HepG2 (cell line): Measurements from ENCODE around the gene THOC6. TPM values are rescaled to one million over a fixed set of nuclear protein-coding genes. Genes with fewer than 3 reads are reported as not detected.
A peak's percentile ranks its signal among the peaks of the same experiment; 100 is the strongest.

Experiments used
- JUNB ChIP-seq: sonication (generic); formaldehyde crosslinking; IDR thresholded peaks from 2 replicates; pipeline ENCODE4 v1.8.0; 2022; ENCODE audit warnings: missing genetic modification reagents, mild to moderate bottlenecking, borderline replicate concordance
- KLF15 ChIP-seq: sonication (generic); formaldehyde crosslinking; IDR thresholded peaks from 2 replicates; pipeline ENCODE4 v1.8.1; 2023; ENCODE audit warnings: borderline replicate concordance, mild to moderate bottlenecking, inconsistent platforms, missing genetic modification reagents, mixed read lengths
- MAZ ChIP-seq, 2 experiments: sonication (generic) in 1 of 2; formaldehyde crosslinking in 1 of 2; IDR thresholded peaks; 2 replicates each; pipeline versions ENCODE4 v1.5.0 to v1.6.1; 2012 to 2020; ENCODE audit warnings: low read depth in 2 of 2, mild to moderate bottlenecking in 2 of 2, borderline replicate concordance in 1 of 2, improper control_type of control experiment in 1 of 2, low read length in 1 of 2, missing genetic modification reagents in 1 of 2, moderate library complexity in 1 of 2
- MTF1 ChIP-seq: sonication (generic); formaldehyde crosslinking; IDR thresholded peaks from 2 replicates; pipeline ENCODE4 v1.5.0; 2020; ENCODE audit warnings: missing genetic modification reagents
- NR2C2 ChIP-seq: sonication (generic); formaldehyde crosslinking; IDR thresholded peaks from 2 replicates; pipeline ENCODE4 v1.4.0; 2020; ENCODE audit warnings: missing genetic modification reagents, mild to moderate bottlenecking, moderate library complexity, borderline replicate concordance
- POLR2AphosphoS5 ChIP-seq: IDR thresholded peaks from 2 replicates; pipeline ENCODE4 v1.6.1; 2012; ENCODE audit warnings: low read depth, low read length
- SIN3A ChIP-seq: IDR thresholded peaks from 2 replicates; pipeline ENCODE4 v1.6.1; 2011; ENCODE audit warnings: low read depth, mild to moderate bottlenecking, control low read depth, low read length, borderline replicate concordance
- SYNCRIP ChIP-seq: fragments of 200-400 bp; formaldehyde crosslinking; IDR thresholded peaks from 2 replicates; pipeline ENCODE4 v1.6.1; 2018; ENCODE audit warnings: mild to moderate bottlenecking, low read depth, low read length; ENCODE audit not compliant: insufficient read depth
- TMF1 ChIP-seq: sonication (generic); formaldehyde crosslinking; IDR thresholded peaks from 2 replicates; pipeline ENCODE4 v1.8.1; 2022; ENCODE audit warnings: low read depth, missing genetic modification reagents
- ZBTB3 ChIP-seq: sonication (generic); formaldehyde crosslinking; IDR thresholded peaks from 2 replicates; pipeline ENCODE4 v1.4.0; 2020; ENCODE audit warnings: low read depth, mild to moderate bottlenecking, moderate library complexity, missing genetic modification reagents, borderline replicate concordance
- ZNF264 ChIP-seq: sonication (generic); formaldehyde crosslinking; IDR thresholded peaks from 2 replicates; pipeline ENCODE4 v1.4.0; 2020; ENCODE audit warnings: missing genetic modification reagents
- ZNF292 ChIP-seq: sonication (generic); formaldehyde crosslinking; IDR thresholded peaks from 2 replicates; pipeline ENCODE4 v1.8.1; 2022; ENCODE audit warnings: mild to moderate bottlenecking, low read depth, missing genetic modification reagents, borderline replicate concordance
- ZNF343 ChIP-seq: sonication (generic); formaldehyde crosslinking; IDR thresholded peaks from 2 replicates; pipeline ENCODE4 v1.4.0; 2020; ENCODE audit warnings: mild to moderate bottlenecking, missing genetic modification reagents
- ZNF367 ChIP-seq: sonication (generic); formaldehyde crosslinking; IDR thresholded peaks from 2 replicates; pipeline ENCODE4 v1.4.0; 2020; ENCODE audit warnings: missing genetic modification reagents, borderline replicate concordance
- ZNF569 ChIP-seq: sonication (generic); formaldehyde crosslinking; IDR thresholded peaks from 2 replicates; pipeline ENCODE4 v1.5.0; 2020; ENCODE audit warnings: mild to moderate bottlenecking, missing genetic modification reagents, moderate library complexity, borderline replicate concordance
- ZNF619 ChIP-seq: sonication (generic); formaldehyde crosslinking; IDR thresholded peaks from 2 replicates; pipeline ENCODE4 v1.4.0; 2020; ENCODE audit warnings: mild to moderate bottlenecking, missing genetic modification reagents
- ZNF75D ChIP-seq: sonication (generic); formaldehyde crosslinking; IDR thresholded peaks from 2 replicates; pipeline ENCODE4 v1.8.1; 2023; ENCODE audit warnings: missing genetic modification reagents, mild to moderate bottlenecking, borderline replicate concordance
- ZNF775 ChIP-seq: sonication (generic); formaldehyde crosslinking; IDR thresholded peaks from 2 replicates; pipeline ENCODE4 v1.4.0; 2020; ENCODE audit warnings: missing genetic modification reagents, mild to moderate bottlenecking, moderate library complexity, borderline replicate concordance
- ZZZ3 ChIP-seq: sonication (generic); formaldehyde crosslinking; IDR thresholded peaks from 2 replicates; pipeline ENCODE4 v1.4.0; 2020; ENCODE audit warnings: missing genetic modification reagents, mild to moderate bottlenecking, borderline replicate concordance
- polyA plus RNA-seq, 8 experiments: library from polyadenylated mRNA; depleted of rRNA in 3 of 8; stranded (reverse) in 7 of 8; unstranded in 1 of 8; fragments of >200 nt; fragmentation: Illumina TruSeq in 4 of 8; extraction: Trizol in 4 of 8; gene quantifications; 2 replicates each; pipeline versions ENCODE4 v1.2.1 to v1.2.3, GENCODE V29; 2011 to 2016; ENCODE audit warnings: low read depth in 4 of 8, missing spikeins in 1 of 8, mixed read lengths in 1 of 8; ENCODE audit not compliant: insufficient read depth in 1 of 8
- total RNA-seq, 5 experiments: library from RNA; depleted of rRNA; stranded (reverse); fragments of >200 nt; fragmentation: Illumina TruSeq; extraction: Trizol; gene quantifications; 2 replicates each; pipeline ENCODE4 v1.2.3, GENCODE V29; 2016; ENCODE audit warnings: low read depth in 1 of 5
- TF ChIP-seq, protein P1 (sequence below): sonication (generic); formaldehyde crosslinking; IDR thresholded peaks from 2 replicates; pipeline ENCODE4 v1.4.0; 2020; ENCODE audit warnings: missing genetic modification reagents
- TF ChIP-seq, protein P2 (sequence below): sonication (generic); formaldehyde crosslinking; IDR thresholded peaks from 2 replicates; pipeline ENCODE4 v1.4.0; 2020; ENCODE audit warnings: missing genetic modification reagents, borderline replicate concordance
- TF ChIP-seq, protein P3 (sequence below): sonication (generic); formaldehyde crosslinking; IDR thresholded peaks from 2 replicates; pipeline ENCODE4 v1.4.0; 2020; ENCODE audit warnings: missing genetic modification reagents, mild to moderate bottlenecking, borderline replicate concordance
- TF ChIP-seq, protein P4 (sequence below): IDR thresholded peaks from 2 replicates; pipeline ENCODE4 v1.6.1; 2016; ENCODE audit warnings: missing genetic modification reagents, missing compliant biosample characterization

Gene THOC6
- total and polyA plus RNA-seq, 2 of the 13 experiments (the other 11 are each of a cell fraction or from before 2014, with no cell fraction given), result 32.1 to 37.0 TPM

DNA sequence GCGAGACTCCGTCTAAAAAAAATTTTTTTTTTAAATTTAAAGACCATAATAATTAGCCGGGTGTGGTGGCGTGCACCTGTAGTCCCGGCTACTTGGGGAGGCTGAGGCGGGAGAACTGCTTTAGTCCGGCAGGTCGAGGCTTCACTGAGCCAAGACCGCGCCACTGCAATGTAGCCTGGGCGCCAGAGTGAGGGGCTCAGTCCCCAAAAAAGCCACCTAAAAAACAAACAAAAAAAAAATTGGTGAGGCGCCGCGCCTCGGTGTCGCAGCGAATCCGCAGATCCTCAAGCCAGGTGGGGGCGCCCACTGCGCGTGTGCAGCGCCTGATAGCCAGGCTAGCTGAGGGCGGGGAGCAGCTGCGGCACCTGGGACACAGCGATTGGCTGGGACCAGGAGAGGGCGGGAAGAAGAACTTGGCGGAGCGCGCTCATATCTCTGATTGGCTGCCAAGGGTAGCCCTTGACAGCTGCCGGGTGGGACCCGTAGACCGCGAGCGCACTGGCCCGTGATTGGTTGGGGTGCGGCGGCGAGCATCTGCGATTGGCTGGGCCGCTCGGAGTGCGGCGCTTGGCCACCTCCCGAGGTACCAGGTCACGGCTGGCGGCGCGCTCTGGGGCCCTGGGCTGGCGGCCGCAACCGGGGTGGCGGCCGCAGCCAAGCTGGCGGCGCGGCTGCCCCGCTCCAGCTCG is 20.1 kb upstream of the THOC6 start (continued):
- TF ChIP-seq ZZZ3 (CRISPR knock-in tag) (no peak), MTF1 (no peak), KLF15 (CRISPR knock-in tag) (no peak; the same call in 1 of the 2 replicates), NR2C2 (CRISPR knock-in tag) (no peak), JUNB (no peak), SYNCRIP (no peak), MAZ (IDR thresholded peaks at IDR 0.05; ENCODE audit: borderline replicate concordance, low read depth, low read length) (peak; percentile 36; the same call in 1 of the 2 replicates), MAZ (CRISPR knock-in tag; IDR thresholded peaks at IDR 0.05; ENCODE audit: low read depth) (peak; percentile 85), ZNF775 (no peak), ZNF569 (CRISPR knock-in tag) (no peak), ZNF75D (CRISPR knock-in tag) (no peak), ZNF264 (CRISPR knock-in tag) (0 out of 2 replicates have a peak, but pooled peaks have one; percentile 38), ZNF619 (no peak), TMF1 (CRISPR knock-in tag) (no peak), SIN3A (peak; percentile 76; the same call in 1 of the 2 replicates), ZBTB3 (CRISPR knock-in tag) (no peak), ZNF367 (CRISPR knock-in tag) (no peak), ZNF292 (CRISPR knock-in tag) (no peak), ZNF343 (CRISPR knock-in tag) (no peak), POLR2AphosphoS5 (no peak)
- TF ChIP-seq, protein P1, sequence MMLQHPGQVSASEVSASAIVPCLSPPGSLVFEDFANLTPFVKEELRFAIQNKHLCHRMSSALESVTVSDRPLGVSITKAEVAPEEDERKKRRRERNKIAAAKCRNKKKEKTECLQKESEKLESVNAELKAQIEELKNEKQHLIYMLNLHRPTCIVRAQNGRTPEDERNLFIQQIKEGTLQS, result no peak; the same call in 1 of the 2 replicates
- TF ChIP-seq, protein P2, sequence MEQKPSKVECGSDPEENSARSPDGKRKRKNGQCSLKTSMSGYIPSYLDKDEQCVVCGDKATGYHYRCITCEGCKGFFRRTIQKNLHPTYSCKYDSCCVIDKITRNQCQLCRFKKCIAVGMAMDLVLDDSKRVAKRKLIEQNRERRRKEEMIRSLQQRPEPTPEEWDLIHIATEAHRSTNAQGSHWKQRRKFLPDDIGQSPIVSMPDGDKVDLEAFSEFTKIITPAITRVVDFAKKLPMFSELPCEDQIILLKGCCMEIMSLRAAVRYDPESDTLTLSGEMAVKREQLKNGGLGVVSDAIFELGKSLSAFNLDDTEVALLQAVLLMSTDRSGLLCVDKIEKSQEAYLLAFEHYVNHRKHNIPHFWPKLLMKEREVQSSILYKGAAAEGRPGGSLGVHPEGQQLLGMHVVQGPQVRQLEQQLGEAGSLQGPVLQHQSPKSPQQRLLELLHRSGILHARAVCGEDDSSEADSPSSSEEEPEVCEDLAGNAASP, result 0 out of 2 replicates have a peak, but pooled peaks have one; percentile 45
- TF ChIP-seq, protein P3, sequence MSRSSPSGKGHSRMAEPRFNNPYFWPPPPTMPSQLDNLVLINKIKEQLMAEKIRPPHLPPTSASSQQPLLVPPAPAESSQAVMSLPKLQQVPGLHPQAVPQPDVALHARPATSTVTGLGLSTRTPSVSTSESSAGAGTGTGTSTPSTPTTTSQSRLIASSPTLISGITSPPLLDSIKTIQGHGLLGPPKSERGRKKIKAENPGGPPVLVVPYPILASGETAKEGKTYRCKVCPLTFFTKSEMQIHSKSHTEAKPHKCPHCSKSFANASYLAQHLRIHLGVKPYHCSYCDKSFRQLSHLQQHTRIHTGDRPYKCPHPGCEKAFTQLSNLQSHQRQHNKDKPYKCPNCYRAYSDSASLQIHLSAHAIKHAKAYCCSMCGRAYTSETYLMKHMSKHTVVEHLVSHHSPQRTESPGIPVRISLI (CRISPR knock-in tag), result peak; percentile 95
- TF ChIP-seq, protein P4, sequence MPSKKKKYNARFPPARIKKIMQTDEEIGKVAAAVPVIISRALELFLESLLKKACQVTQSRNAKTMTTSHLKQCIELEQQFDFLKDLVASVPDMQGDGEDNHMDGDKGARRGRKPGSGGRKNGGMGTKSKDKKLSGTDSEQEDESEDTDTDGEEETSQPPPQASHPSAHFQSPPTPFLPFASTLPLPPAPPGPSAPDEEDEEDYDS (CRISPR knock-in tag), result peak; percentile 83
